Neuronal stem cell (in vitro differentiated cells): ENCODE data around the gene PNPLA8.
A peak's percentile ranks its signal among the peaks of the same experiment; 100 is the strongest.

Experiments used
- DNase-seq: peaks from one replicate; pipeline ENCODE4 v3.0.0-alpha.2; 2013; ENCODE audit warnings: low spot score
- H2AFZ ChIP-seq: one replicate; pipeline ENCODE4 v1.6.1; 2013; ENCODE audit warnings: mild to moderate bottlenecking, low read length, inconsistent platforms
- H2AK5ac ChIP-seq: 2 replicates; pipeline ENCODE4 v1.6.1; 2013; ENCODE audit warnings: low read depth, mild to moderate bottlenecking, inconsistent platforms, low read length, moderate library complexity, mixed read lengths
- H2BK120ac ChIP-seq: 2 replicates; pipeline ENCODE4 v1.6.1; 2013; ENCODE audit warnings: low read depth, mild to moderate bottlenecking, inconsistent platforms, low read length, moderate library complexity, mixed read lengths
- H2BK12ac ChIP-seq: one replicate; pipeline ENCODE4 v1.6.1; 2013; ENCODE audit warnings: low read length, inconsistent platforms
- H2BK15ac ChIP-seq: 2 replicates; pipeline ENCODE4 v1.6.1; 2013; ENCODE audit warnings: mild to moderate bottlenecking, low read length, inconsistent platforms, mixed read lengths
- H2BK5ac ChIP-seq: one replicate; pipeline ENCODE4 v1.6.1; 2013; ENCODE audit warnings: inconsistent platforms, mild to moderate bottlenecking, low read length, moderate library complexity
- H3K14ac ChIP-seq: one replicate; pipeline ENCODE4 v1.6.1; 2013; ENCODE audit warnings: low read length, inconsistent platforms
- H3K18ac ChIP-seq: 2 replicates; pipeline ENCODE4 v1.6.1; 2013; ENCODE audit warnings: low read length, inconsistent platforms
- H3K23ac ChIP-seq: 2 replicates; pipeline ENCODE4 v1.6.1; 2013; ENCODE audit warnings: low read depth, mild to moderate bottlenecking, mixed read lengths, low read length, inconsistent platforms; ENCODE audit not compliant: poor library complexity
- H3K27ac ChIP-seq: replicated peaks from 3 replicates; pipeline ENCODE4 v1.5.1; 2013; ENCODE audit warnings: low read length, inconsistent platforms
- H3K27me3 ChIP-seq, 3 experiments: 2 replicates each; pipeline ENCODE4 v1.6.1; 2013; ENCODE audit warnings: low read length in 3 of 3, mild to moderate bottlenecking in 2 of 3, inconsistent platforms in 1 of 3, low read depth in 1 of 3, mixed read lengths in 1 of 3, moderate library complexity in 1 of 3; ENCODE audit not compliant: control insufficient read depth in 3 of 3, insufficient read depth in 3 of 3
- H3K36me3 ChIP-seq, 2 donors: replicated peaks in 1 of 2; 2 replicates each; pipeline ENCODE4 v1.6.1; 2013; ENCODE audit warnings: low read length in 2 of 2; ENCODE audit not compliant: control insufficient read depth in 2 of 2, insufficient read depth in 2 of 2
- H3K4ac ChIP-seq: 2 replicates; pipeline ENCODE4 v1.6.1; 2013; ENCODE audit warnings: inconsistent platforms, mild to moderate bottlenecking, low read length, moderate library complexity
- H3K4me1 ChIP-seq, 2 donors: 1 replicate in 1 of 2; 2 replicates in 1 of 2; pipeline ENCODE4 v1.6.1; 2013; ENCODE audit warnings: low read length in 2 of 2, low read depth in 1 of 2; ENCODE audit not compliant: control insufficient read depth in 2 of 2, insufficient read depth in 1 of 2
- H3K4me2 ChIP-seq: one replicate; pipeline ENCODE4 v1.6.1; 2013; ENCODE audit warnings: mild to moderate bottlenecking, low read length, inconsistent platforms; ENCODE audit not compliant: insufficient read depth, poor library complexity, severe bottlenecking
- H3K4me3 ChIP-seq, 2 donors: 2 replicates each; pipeline ENCODE4 v1.5.1; 2013; ENCODE audit warnings: low read length in 2 of 2, mild to moderate bottlenecking in 2 of 2, inconsistent platforms in 1 of 2, moderate library complexity in 1 of 2
- H3K79me1 ChIP-seq: one replicate; pipeline ENCODE4 v1.6.1; 2013; ENCODE audit warnings: low read depth, mild to moderate bottlenecking, inconsistent platforms, low read length, moderate library complexity
- H3K9ac ChIP-seq: one replicate; pipeline ENCODE4 v1.6.1; 2013; ENCODE audit warnings: mild to moderate bottlenecking, low read depth, low read length, inconsistent platforms; ENCODE audit not compliant: poor library complexity
- H3K9me3 ChIP-seq, 2 donors: replicated peaks in 1 of 2; 2 replicates each; pipeline versions ENCODE3 to v1.6.1; 2013; ENCODE audit warnings: low read length in 2 of 2, mild to moderate bottlenecking in 2 of 2, inconsistent platforms in 1 of 2, low read depth in 1 of 2, mixed read lengths in 1 of 2, moderate library complexity in 1 of 2; ENCODE audit not compliant: control insufficient read depth in 2 of 2, insufficient read depth in 1 of 2
- H4K8ac ChIP-seq: one replicate; pipeline ENCODE4 v1.6.1; 2013; ENCODE audit warnings: low read depth, mild to moderate bottlenecking, inconsistent platforms, low read length, moderate library complexity
- H4K91ac ChIP-seq: one replicate; pipeline ENCODE4 v1.6.1; 2013; ENCODE audit warnings: low read length, low read depth, mild to moderate bottlenecking, inconsistent platforms; ENCODE audit not compliant: poor library complexity
- WGBS, 2 donors: extraction: QIAGEN DNeasy Blood & Tissue Kit; methylation state at CpG; one replicate each; pipeline ENCODE4 v1.1.7; 2013; ENCODE audit warnings: missing lambda C conversion rate in 2 of 2, mixed read lengths in 1 of 2; ENCODE audit not compliant: insufficient read length in 2 of 2, insufficient replicate concordance in 1 of 2; ENCODE audit errors: extremely low coverage in 2 of 2; 5-methylcytosine and 5-hydroxymethylcytosine counted together

Gene PNPLA8

GRCh38 chr7:108442039-108442568 is 83.8 kb downstream of the PNPLA8 start:
- no peak overlapping the region for H3K23ac ChIP-seq
- WGBS, 2 donors, result no CpG with 5 or more reads among the region's 5 CpGs
- H3K36me3 ChIP-seq, result no peaks in the 10 kb centered on the region
- H4K91ac ChIP-seq, result no peak overlapping the region
- no peak overlapping the region for H4K8ac ChIP-seq
- no peak overlapping the region for H2AK5ac ChIP-seq
- no peak overlapping the region for H2BK12ac ChIP-seq
- no peaks in the 10 kb centered on the region for H3K79me1 ChIP-seq
- H2AFZ ChIP-seq, result no peak overlapping the region
- no peak overlapping the region for H3K4me2 ChIP-seq
- no peak overlapping the region for H2BK120ac ChIP-seq
- H3K18ac ChIP-seq, result no peak overlapping the region
- H2BK15ac ChIP-seq, result no peak overlapping the region
- peaks cover 0 to 5% of the 10 kb centered on the region in 2 donors for H3K4me1 ChIP-seq
- H2BK5ac ChIP-seq, result no peak overlapping the region
- H3K4me3 ChIP-seq, result no peak overlapping the region
- H3K27ac ChIP-seq, result no peak overlapping the region
- DNase-seq, result no peak
- no peak overlapping the region for H3K4ac ChIP-seq
- H3K9ac ChIP-seq, result no peak overlapping the region
- no peaks in the 10 kb centered on the region for H3K9me3 ChIP-seq
- H3K27me3 ChIP-seq, result no peaks in the 10 kb centered on the region
- H3K14ac ChIP-seq, result no peak overlapping the region

DNA sequence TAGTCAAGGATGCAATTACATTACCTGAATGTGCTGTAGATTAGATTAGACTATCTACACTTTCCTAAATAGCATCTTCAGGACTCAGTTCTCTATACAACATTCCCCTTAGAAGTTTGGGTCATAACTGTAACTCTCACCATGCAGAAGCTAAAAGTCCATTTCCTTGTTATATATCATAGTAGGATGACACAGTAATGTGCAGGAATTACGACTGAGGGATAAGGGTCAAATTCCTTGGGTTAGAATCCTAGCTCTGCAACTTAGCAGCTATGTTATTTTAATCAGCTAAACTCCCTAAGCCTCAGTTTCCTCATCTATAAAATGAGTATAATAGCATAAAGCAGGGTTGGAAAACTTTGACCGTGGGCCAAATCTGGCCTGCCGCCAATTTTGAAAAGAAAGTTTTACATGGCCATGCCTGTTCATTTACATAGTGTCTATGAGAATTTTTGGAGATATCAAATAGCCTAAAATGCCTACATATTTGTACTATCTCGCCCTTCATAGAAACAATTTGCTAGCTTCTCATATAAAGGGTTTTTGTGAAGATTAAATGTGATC is 84.5 kb downstream of the PNPLA8 start:
- Histone ChIP-seq H3K9me3 (no peaks in the 10 kb centered on the region), H3K36me3 (no peaks in the 10 kb centered on the region), H3K4me3 (no peak overlapping the region), H3K79me1 (no peaks in the 10 kb centered on the region), H2AFZ (no peak overlapping the region), H4K91ac (no peak overlapping the region), H3K27ac (no peak overlapping the region), H3K9ac (no peak overlapping the region), H3K14ac (no peak overlapping the region), H2BK5ac (no peak overlapping the region), H3K27me3 (no peaks in the 10 kb centered on the region), H3K4me1 (peaks cover 0 to 5% of the 10 kb centered on the region in 2 donors), H2AK5ac (no peak overlapping the region), H3K4me2 (no peak overlapping the region), H4K8ac (no peak overlapping the region), H2BK120ac (no peak overlapping the region), H2BK15ac (no peak overlapping the region), H2BK12ac (no peak overlapping the region), H3K23ac (no peak overlapping the region), H3K18ac (no peak overlapping the region), H3K4ac (no peak overlapping the region)
- no CpG with 5 or more reads among the region's 4 CpGs for WGBS, 2 donors
- DNase-seq, result no peak

DNA sequence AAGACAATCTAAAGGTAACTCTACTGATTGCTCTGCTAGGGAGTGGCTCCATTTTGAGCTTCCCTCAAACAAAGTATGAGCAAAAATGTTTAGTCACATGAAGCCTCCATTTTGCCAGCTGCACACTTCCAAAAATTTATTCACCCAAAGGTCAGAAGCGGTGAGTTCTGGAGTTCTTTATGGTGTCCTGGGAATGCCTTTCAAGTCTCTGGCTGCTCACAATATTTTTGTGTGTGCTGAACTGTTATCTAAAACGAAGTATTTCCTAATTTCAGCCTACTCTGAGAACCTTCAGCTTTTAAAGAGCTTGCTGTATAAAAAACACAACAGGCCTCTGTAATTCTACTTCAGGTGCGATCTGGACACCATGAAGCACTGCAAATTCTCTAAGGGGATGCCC is 85.3 kb downstream of the PNPLA8 start:
- Histone ChIP-seq H2BK120ac (no peak overlapping the region), H3K4ac (no peak overlapping the region), H2AFZ (no peak overlapping the region), H2BK15ac (no peak overlapping the region), H2BK5ac (no peak overlapping the region), H4K91ac (no peak overlapping the region), H3K4me2 (no peak overlapping the region), H3K27me3 (no peaks in the 10 kb centered on the region), H3K23ac (no peak overlapping the region), H4K8ac (no peak overlapping the region), H2AK5ac (no peak overlapping the region), H3K14ac (no peak overlapping the region), H3K36me3 (no peaks in the 10 kb centered on the region), H3K18ac (no peak overlapping the region), H3K4me3 (no peak overlapping the region), H2BK12ac (no peak overlapping the region), H3K79me1 (no peaks in the 10 kb centered on the region), H3K27ac (peak overlapping the region; percentile 3), H3K4me1 (peaks cover 0 to 5% of the 10 kb centered on the region in 2 donors), H3K9ac (no peak overlapping the region), H3K9me3 (peaks cover 0 to under 1% of the 10 kb centered on the region in 2 donors)
- no CpG with 5 or more reads among the region's 3 CpGs for WGBS, 2 donors
- no peak for DNase-seq

DNA sequence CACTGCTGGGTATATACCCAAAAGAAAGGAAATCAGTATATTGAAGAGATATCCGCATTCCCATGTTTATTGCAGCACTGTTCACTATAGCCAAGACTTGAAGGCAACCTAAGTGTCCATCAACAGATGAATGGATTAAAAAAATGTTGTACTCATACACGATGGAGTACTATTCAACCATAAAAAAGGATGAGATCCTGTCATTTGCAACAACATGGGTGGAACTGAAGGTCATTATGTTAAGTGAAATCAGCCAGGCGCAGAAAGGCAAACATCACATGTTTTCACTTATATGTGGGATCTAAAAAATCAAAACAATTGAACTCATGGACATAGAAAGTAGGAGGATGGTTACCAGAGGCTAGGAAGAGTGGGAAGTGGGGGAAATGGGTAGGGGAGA is 89.0 kb downstream of the PNPLA8 start:
- WGBS, 2 donors, result no CpG with 5 or more reads among the region's 3 CpGs
- no peak overlapping the region for H3K4ac ChIP-seq
- no peak overlapping the region for H2BK5ac ChIP-seq
- peaks cover 3 to 4% of the 10 kb centered on the region in 2 donors for H3K4me1 ChIP-seq
- H3K36me3 ChIP-seq, result no peaks in the 10 kb centered on the region
- H3K23ac ChIP-seq, result no peak overlapping the region
- no peaks in the 10 kb centered on the region for H3K27me3 ChIP-seq
- no peak overlapping the region for H3K9ac ChIP-seq
- H3K14ac ChIP-seq, result no peak overlapping the region
- DNase-seq, result no peak
- no peak overlapping the region for H2AFZ ChIP-seq
- H3K4me3 ChIP-seq, result no peak overlapping the region
- H4K8ac ChIP-seq, result no peak overlapping the region
- H3K79me1 ChIP-seq, result no peaks in the 10 kb centered on the region
- no peak overlapping the region for H4K91ac ChIP-seq
- no peak overlapping the region for H2AK5ac ChIP-seq
- H2BK15ac ChIP-seq, result no peak overlapping the region
- no peak overlapping the region for H3K18ac ChIP-seq
- H3K4me2 ChIP-seq, result no peak overlapping the region
- H2BK12ac ChIP-seq, result no peak overlapping the region
- no peak overlapping the region for H3K27ac ChIP-seq
- no peak overlapping the region for H2BK120ac ChIP-seq
- peaks cover 0 to 4% of the 10 kb centered on the region in 2 donors for H3K9me3 ChIP-seq
